IPS-20b (cell line): ENCODE data around the gene GATA5.

Source experiments
- H3K27ac ChIP-seq: one replicate; pipeline ENCODE4 v1.5.1; 2013; ENCODE audit warnings: low read length
- H3K27me3 ChIP-seq: 2 replicates; pipeline ENCODE4 v1.6.1; 2013; ENCODE audit warnings: mild to moderate bottlenecking, low read length, inconsistent platforms; ENCODE audit not compliant: insufficient read depth
- H3K36me3 ChIP-seq: 2 replicates; pipeline ENCODE4 v1.6.1; 2013; ENCODE audit warnings: low read depth, mild to moderate bottlenecking, inconsistent platforms, low read length, moderate library complexity; ENCODE audit not compliant: insufficient read depth
- H3K4me1 ChIP-seq: 2 replicates; pipeline ENCODE4 v1.6.1; 2013; ENCODE audit warnings: mild to moderate bottlenecking, control low read depth, inconsistent platforms, low read length, moderate library complexity; ENCODE audit not compliant: insufficient read depth
- H3K4me3 ChIP-seq: 2 replicates; pipeline ENCODE4 v1.5.1; 2013; ENCODE audit warnings: mild to moderate bottlenecking, low read length, inconsistent platforms
- H3K9ac ChIP-seq: 2 replicates; pipeline ENCODE4 v1.6.1; 2013; ENCODE audit warnings: low read depth, mild to moderate bottlenecking, inconsistent platforms, low read length, moderate library complexity
- H3K9me3 ChIP-seq: 2 replicates; pipeline ENCODE4 v1.6.1; 2013; ENCODE audit warnings: mild to moderate bottlenecking, low read depth, low read length, inconsistent platforms; ENCODE audit not compliant: insufficient read depth

Gene GATA5

GRCh38 chr20:62424249-62425107 lies 51.3 kb downstream of the GATA5 start:
- no peak overlapping the region for H3K4me3 ChIP-seq
- no peaks in the 10 kb centered on the region for H3K27me3 ChIP-seq
- H3K27ac ChIP-seq = no peak overlapping the region
- H3K4me1 ChIP-seq = no peaks in the 10 kb centered on the region; the same call in 1 of the 2 replicates
- H3K9me3 ChIP-seq = no peaks in the 10 kb centered on the region
- H3K9ac ChIP-seq = no peak overlapping the region
- H3K36me3 ChIP-seq = no peaks in the 10 kb centered on the region

DNA sequence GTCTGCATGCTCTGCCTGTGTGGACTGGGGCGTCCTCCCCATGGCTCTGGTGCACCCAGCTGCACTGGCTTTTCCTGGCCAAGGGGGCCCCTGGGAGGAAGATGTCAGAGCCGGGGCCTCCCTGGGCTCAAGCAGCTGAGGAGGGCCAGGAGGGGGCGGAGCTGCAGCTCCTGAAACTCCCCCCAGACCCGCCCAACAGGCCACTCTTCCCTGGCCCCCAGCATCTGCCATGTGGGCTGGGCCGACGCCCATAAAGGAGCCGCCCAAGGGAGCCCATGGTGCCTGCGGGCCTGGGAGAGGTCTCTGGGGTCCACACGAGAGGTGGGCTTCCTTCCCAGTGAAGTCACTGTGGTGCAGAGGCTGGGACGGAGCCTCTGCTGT lies 52.5 kb downstream of the GATA5 start:
- Histone ChIP-seq H3K9me3 (no peaks in the 10 kb centered on the region), H3K4me3 (no peak overlapping the region), H3K27ac (no peak overlapping the region), H3K4me1 (no peaks in the 10 kb centered on the region; the same call in 1 of the 2 replicates), H3K9ac (no peak overlapping the region), H3K27me3 (no peaks in the 10 kb centered on the region), H3K36me3 (no peaks in the 10 kb centered on the region)

DNA sequence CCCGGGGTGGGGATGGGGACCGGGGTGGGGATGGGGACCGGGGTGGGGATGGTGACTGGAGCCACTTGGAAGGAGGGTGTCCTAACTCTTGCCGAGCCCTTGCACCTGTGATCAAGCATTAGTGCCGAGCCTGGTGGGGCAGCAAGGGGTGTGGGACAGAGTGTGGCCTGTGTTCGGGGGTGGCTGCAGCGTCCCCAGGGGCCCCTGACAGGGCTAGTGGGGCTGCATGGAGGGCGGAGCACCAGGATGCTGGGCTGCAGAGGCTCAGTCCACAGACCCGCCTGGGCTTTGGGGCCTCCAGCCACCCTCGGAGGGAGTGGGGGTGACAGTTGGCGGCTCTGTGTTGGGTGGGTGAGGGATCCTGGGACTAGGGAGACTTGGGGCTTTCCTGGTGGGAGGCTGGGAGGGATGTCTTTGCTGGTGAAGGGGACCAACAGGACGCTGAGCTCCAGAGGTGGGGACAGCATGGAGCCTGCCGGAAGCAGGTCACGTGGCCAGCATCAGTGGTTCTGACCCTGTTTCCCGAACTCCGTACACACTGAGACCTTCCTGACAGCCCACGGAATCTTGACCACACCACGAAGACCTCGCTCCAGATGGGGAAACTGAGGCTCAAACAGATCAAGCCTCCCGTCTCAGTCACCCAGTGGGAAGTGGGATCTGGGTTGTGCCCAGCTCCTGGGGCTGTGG lies 53.0 kb downstream of the GATA5 start:
- Histone ChIP-seq H3K36me3 (no peaks in the 10 kb centered on the region), H3K27me3 (no peaks in the 10 kb centered on the region), H3K4me1 (no peaks in the 10 kb centered on the region; the same call in 1 of the 2 replicates), H3K4me3 (no peak overlapping the region), H3K9ac (no peak overlapping the region), H3K27ac (no peak overlapping the region), H3K9me3 (no peaks in the 10 kb centered on the region)

- Histone ChIP-seq H3K4me1 (no peaks in the 10 kb centered on the region), H3K4me3 (no peak overlapping the region), H3K27me3 (no peaks in the 10 kb centered on the region), H3K9ac (no peak overlapping the region), H3K36me3 (no peaks in the 10 kb centered on the region), H3K27ac (no peak overlapping the region), H3K9me3 (no peaks in the 10 kb centered on the region)
Observed at GRCh38 chr20:62421716-62421990, 54.1 kb downstream of the GATA5 start.

GRCh38 chr20:62420846-62421715 lies 54.7 kb downstream of the GATA5 start:
- Histone ChIP-seq H3K36me3 (no peaks in the 10 kb centered on the region), H3K9ac (no peak overlapping the region), H3K4me3 (no peak overlapping the region), H3K9me3 (no peaks in the 10 kb centered on the region), H3K4me1 (no peaks in the 10 kb centered on the region), H3K27ac (no peak overlapping the region), H3K27me3 (no peaks in the 10 kb centered on the region)

DNA sequence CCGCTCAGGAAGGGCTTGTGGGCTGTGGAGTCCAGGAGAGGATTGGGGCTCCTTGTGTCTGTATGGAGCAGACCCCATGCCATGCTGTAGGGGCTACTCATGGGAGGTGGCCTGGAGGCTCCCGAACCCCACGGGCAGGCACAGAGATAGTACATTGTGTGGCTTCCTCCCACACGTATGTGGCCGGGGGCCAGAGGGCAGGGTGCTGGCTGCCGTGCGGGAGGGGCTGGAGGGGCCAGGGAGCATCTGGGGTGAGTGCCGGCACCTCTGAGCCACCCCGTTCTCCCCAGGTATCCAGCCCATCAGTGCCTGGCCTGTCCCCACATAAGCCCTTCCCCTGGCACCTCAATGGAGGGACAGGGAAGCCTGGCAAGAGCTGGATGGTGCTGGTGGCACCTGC lies 56.0 kb downstream of the GATA5 start:
- H3K27me3 ChIP-seq = no peaks in the 10 kb centered on the region
- no peaks in the 10 kb centered on the region for H3K9me3 ChIP-seq

DNA sequence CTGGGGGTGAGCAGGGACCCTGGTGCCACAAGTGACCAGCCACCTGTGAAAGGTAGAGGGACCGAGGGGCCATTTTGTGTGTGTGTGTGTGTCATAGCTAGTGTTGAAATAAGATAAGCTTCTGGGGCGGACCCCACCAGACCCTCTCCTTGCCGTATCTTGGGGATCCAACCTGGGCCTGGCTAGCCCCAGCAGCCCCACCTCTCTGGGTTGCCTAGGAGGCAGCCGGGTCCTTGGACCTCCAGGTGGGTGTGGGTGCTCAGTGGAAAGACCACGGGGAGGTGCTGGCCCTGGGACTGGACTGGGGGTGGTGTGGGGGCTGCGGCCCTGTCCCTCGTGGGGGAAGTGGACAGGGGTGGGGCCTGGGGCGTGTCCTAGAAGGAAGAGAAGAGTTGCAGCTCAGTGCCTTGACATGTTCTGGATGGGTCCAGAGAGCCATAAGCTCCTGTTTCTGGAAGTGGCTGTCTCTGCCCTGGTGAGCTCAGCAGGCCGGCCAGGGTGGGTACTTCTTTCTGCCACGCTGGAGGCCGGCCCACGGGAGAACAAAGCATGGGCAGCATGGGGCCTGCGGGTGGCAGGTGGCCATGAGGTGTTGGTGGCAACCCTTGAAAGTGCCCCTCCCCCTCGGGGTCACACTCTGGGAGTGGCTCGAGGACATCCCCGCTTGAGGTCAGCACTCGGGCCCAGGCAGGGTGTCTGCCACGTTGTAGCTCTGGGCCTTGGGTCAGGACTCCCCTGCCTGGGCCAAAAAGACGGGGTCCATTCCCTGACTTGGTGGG lies 56.9 kb downstream of the GATA5 start:
- no peaks in the 10 kb centered on the region for H3K9me3 ChIP-seq
- H3K27me3 ChIP-seq = no peaks in the 10 kb centered on the region
- no peak overlapping the region for H3K9ac ChIP-seq
- no peaks in the 10 kb centered on the region for H3K36me3 ChIP-seq
- H3K27ac ChIP-seq = no peak overlapping the region
- H3K4me1 ChIP-seq = no peaks in the 10 kb centered on the region
- H3K4me3 ChIP-seq = no peak overlapping the region

More for the DNA sequence above, 56.0 kb downstream of the GATA5 start:
- no peak overlapping the region for H3K27ac ChIP-seq
- H3K4me1 ChIP-seq = no peaks in the 10 kb centered on the region
- no peaks in the 10 kb centered on the region for H3K36me3 ChIP-seq
- no peak overlapping the region for H3K4me3 ChIP-seq
- H3K9ac ChIP-seq = no peak overlapping the region; the same call in 1 of the 2 replicates

GRCh38 chr20:62417981-62418708 lies 57.6 kb downstream of the GATA5 start:
- H3K27ac ChIP-seq = no peak overlapping the region
- no peaks in the 10 kb centered on the region for H3K9me3 ChIP-seq
- no peaks in the 10 kb centered on the region for H3K27me3 ChIP-seq
- no peaks in the 10 kb centered on the region for H3K4me1 ChIP-seq
- no peak overlapping the region for H3K4me3 ChIP-seq
- H3K9ac ChIP-seq = no peak overlapping the region
- no peaks in the 10 kb centered on the region for H3K36me3 ChIP-seq

DNA sequence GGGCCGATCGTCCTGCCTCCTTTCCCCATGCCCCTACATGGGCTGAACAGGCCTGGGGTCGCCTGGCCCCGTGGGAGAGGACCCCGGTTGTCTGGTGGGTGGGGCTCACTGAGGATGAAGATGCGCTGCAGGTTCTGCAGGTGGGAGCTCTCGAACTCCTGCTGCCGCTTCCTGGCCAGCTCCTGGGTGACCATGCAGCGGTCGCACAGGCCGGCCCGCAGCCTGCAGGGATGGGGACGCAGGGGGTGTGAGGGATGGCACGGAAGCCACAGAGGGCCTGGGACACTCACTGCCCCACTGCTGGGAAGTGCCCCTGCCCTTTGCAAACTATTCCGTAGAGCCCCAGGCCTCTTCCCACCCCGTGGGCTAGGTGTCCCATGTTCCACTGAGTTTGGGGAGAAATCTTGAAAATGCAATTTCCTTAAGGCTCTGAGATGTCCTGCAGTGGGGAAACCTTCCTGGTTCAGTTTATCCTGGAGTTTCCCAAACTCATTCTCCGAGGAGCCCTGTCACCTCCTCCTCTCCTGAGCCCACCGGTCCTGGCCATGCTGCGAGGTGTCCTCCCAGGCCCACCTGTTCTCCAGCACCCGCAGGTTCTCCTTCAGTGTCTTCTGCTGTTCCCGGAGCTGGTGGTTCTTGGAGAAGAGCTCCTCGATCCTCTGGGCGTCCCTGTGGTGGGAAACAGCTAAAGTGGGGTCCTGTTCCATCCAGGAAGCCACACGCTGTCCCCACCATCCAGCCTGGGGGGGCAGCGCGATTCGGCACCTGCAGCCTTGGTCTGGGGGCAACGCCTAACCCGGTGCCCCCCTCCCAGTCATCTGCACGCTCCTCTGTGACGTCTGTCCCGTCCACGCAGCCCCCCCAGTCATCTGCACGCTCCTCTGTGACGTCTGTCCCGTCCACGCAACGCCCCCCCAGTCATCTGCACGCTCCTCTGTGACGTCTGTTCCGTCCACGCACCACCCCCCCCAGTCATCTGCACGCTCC lies 58.9 kb downstream of the GATA5 start:
- Histone ChIP-seq H3K27me3 (no peaks in the 10 kb centered on the region), H3K9me3 (no peaks in the 10 kb centered on the region), H3K4me1 (no peaks in the 10 kb centered on the region), H3K27ac (no peak overlapping the region), H3K4me3 (no peak overlapping the region), H3K36me3 (no peaks in the 10 kb centered on the region), H3K9ac (no peak overlapping the region)
